GM18861 (cell line): ENCODE measurements around the gene RCAN1.

ENCODE experiments used
- ATAC-seq: cut with Tn5 transposase; IDR thresholded peaks from one replicate; pipeline ENCODE4 v1.9.1; 2021; ENCODE audit not compliant: unreplicated experiment

RCAN1 gene

DNA sequence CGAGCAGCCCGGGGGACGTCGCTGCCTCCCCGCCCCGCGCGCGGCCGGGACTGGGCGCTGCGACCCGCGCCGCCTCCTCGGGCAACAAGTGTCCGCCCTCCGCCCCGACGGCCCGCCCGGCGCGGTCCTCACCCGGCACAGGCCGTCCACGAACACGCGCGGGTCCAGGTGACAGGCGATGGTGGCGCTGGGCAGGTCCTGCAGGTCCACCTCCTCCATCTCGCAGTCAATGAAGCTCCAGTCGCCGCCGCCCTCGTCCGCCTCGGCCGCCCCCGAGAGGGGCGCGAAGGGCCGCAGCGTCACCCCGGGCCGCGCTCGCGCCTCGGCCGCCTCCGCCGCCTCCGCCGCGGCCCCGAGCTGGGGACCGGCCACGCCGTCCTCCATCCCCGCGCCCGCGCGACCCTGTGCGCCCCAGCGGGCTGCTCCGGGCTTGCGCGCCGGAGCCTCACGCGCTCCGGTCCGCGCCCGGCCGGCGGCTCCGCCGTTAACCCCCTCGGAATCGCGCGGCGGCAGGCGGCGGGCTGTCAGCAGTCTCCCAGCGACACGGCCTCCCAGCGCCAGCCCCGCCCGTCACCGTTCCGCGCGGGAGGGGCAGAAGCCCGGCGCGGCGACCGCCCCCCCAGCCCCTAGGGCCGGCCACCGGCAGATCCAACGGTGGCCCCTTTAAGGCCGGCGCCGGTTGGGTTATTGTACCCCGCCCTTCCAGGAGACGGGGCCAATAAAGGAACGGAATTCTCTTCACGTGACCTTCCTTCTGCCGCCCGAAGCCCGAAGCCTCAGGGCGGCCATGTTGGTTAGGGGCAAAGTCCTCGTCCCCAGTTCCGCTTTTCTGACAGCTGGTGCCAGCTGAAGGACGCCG lies at the start of gene RCAN1:
Gene RCAN1, minus strand, starts transcription at position 486 of the 859 bp plus-strand sequence. Its CDS starts 102 bp downstream, at position 384.
- ATAC-seq, result peak; percentile 95

DNA sequence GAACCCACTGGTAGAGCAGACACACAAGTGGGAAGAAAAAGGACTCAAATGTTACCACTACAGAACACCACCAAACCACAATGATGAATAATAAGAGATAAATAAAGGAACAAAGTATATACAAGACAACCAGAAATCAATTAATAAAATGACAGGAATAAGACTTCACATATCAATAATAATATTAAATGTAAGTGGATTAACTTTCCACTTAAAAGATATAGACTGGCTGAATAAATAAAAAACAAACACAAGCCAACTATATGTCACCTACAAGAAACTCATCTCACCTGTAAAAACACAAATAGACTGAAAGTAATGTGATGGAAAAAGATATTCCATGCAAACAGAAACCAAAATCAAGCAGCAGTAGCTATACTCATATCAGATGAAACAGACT lies 46.9 kb upstream of the RCAN1 start:
- no peak for ATAC-seq

DNA sequence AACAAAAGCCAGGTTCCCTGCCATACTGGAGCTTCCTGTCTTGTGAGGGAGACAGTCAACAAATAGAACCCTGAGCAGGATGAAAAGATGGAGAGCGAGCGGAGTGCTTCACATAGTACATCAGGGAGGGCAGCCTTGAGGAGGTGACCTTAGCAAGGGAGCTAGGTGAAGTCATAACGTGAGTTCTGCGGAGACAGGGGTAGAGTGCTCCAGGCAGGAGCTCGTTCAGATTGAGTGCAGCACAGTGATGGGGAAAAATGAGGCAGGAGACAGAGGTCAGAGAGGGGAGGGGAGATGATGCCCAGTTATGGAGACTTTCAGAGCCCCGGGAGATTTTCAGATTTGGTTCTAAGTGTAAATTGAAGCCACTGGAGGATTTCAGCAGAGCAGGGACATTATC lies 38.6 kb upstream of the RCAN1 start:
- no peak for ATAC-seq

DNA sequence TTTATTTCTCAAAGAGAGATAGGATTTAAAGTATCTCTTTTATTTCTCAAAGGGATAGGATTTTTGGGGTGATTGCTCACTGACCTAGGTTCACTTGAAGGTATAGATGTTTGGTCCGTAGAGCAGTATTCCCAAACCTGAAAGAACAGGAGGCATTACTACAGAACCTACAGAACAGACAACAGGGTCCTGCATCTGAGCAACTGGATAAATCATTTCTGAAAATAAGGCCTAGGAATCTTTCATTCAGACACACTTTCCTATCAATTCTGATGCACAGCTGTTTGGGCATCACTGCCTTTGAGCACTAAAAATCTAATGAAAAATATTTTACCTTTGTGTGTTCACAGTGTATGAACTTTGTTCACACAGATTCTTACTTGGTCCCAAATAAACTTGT lies 36.7 kb upstream of the RCAN1 start:
- no peak for ATAC-seq

DNA sequence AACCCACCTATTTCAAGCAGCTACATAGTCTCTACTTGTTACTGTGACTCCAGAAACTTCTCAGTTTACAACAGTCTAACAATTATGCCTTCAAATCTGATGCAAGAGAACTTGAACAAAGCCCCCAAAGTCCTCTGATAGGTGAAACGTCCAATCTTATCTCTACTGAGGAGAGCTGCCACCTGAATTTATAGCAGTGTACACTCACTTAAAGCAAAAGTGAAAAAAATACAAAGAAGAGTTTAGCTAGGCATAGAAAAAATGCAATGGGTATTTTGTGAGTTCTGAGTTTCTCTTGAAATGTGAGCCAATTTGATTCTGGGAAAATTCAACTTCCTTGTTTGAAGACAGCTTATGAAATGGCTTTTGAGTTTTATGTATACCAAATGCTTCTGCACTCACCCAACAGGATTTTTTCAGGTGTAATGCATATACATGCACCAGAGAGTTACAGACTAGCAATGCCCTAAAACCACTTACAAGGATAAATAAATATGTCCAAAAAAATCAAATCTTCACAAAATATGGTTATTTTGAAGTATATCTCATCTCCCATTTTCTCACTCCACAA lies 36.0 kb upstream of the RCAN1 start:
- no peak for ATAC-seq

DNA sequence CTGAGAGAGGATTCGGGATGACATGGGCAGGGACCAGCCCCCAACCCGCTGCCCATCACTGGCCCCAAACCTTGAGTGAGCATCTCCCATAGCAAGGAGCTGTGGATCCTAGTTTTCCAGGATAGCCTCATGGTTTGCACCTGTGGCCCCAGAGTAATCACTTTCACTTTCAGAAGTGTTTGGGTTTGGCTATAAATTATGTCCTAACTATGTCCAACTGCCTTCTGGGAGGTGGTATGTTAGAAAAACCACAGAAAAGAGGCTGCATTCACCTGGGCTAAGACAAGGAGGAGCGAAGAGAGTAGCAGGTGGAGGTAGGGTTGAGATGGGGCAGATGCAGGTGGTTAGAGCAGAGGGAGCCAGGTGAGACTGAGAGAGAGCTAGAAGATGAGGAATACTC lies 34.5 kb upstream of the RCAN1 start:
- no peak for ATAC-seq

DNA sequence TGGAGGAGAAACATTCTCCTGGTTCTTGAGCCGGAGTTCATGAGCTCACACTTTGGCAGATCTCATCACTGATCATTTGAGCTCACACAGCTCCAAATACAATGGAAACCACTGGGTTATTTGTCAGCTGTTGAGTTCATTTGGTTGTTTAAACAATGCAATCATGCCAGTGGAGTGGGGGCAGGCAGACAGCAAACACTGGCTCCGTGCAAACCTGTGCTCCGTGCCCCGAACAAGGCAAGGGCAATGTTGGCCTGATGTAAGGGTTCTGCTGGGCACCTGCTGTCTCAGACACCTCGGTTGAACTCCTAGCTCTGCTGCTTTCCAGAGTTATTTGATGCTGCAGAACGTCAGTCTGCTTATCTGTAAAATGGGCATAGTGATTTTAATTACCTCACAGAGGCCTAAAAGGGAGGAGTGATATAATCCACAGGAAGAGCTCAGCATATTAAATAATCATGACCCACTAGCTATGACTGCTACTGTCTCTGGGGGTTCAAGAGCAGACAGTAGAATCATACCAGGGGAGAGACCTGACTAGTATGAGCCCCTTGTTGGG lies 33.9 kb upstream of the RCAN1 start:
- ATAC-seq, result no peak

DNA sequence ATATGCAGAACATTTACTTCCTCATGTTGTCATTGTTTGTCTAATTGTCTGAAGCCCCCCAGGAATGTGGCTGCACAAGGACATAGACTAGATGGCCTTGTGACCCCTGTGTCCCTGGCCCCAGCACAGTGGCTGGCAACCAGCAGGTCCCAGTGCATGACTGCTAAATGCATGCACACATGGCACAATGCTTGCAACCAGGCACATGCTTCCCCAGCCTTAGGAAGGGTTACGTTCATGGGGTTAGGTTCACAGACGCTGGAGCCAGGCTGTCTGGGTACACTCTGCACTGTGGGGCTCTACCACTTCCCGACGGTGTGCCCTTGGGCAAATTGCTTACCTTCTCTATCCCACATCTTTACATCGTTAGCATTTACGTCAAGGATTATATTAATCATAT lies 32.6 kb upstream of the RCAN1 start:
- ATAC-seq, result no peak

DNA sequence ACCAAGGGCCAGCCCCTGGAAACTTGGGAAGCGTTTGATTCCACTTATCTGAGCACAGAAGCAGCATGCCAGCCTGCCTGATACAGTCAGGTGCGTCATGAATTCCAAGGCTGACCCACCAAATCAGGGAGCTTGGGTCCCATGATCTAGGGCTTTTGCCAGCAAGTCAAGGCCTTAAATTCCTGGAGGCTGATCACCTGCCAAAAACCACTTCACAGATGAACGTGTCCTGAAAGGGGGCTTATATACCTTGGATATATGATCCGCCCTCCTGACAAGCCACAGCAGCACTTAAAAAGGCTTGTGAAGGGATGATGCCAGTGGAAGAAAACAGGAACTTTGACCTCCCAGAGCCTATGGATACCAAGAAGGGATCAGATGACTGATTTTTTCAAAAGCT lies 29.9 kb upstream of the RCAN1 start:
- no peak for ATAC-seq

DNA sequence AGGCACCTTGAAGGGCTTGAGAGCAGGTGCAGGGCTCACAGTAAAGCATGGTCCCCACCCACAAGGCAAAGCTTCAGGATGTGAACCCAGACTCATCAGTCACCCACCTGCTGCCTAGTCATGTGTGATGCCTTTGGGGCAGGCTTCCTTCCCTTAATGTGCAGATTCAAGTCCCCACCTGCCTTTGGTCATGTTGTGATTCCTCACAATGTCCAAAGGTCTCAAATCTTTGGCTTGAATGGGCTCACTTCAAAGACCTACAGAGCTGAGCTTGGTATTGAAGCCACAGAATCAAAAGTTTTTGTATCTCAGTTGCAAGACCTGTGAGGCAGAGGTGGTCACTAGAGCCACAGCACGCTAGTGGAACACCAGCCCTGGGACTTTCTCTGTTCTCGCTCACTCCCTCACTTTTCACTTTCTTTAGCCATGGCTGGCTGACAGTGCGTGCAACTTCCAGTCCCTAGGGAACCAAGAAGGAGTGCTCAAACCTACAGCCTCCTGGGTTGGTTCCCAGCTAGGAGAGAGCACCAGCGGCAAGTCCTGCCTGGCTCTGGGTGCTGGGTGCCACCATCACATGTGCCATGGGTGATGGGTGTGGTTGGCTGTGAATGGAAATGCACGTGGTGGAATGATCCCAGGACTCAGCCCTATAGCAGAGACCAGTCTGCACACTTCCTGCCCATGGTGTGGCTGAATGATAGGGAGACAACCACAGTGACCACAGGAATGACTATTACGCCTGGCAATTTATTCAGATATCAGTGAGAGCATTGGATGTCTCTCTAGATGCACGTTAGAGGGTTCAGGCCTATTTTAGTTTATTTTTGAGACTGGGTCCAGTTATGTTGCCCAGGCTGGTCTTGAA lies 27.5 kb upstream of the RCAN1 start:
- ATAC-seq, result peak; percentile 45

DNA sequence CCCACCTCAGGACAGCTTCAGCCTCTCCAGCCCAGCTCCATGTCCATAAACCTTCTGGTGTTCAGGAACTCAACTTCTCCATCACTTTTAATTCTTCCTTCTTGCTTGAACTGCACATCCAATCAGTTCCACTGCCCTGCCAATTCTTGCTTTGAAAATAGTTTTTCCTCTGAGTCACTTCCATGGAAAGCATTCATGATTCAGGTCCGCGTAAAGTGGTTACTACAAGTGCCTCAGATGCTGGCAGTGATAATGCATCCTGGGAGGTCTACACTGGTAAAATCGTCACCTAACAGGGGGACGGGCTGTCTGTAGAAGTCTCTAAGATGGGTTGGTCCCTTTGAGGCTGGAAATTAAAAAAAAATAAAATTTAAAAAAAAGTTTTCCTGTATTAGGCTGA lies 25.9 kb upstream of the RCAN1 start:
- ATAC-seq, result no peak

DNA sequence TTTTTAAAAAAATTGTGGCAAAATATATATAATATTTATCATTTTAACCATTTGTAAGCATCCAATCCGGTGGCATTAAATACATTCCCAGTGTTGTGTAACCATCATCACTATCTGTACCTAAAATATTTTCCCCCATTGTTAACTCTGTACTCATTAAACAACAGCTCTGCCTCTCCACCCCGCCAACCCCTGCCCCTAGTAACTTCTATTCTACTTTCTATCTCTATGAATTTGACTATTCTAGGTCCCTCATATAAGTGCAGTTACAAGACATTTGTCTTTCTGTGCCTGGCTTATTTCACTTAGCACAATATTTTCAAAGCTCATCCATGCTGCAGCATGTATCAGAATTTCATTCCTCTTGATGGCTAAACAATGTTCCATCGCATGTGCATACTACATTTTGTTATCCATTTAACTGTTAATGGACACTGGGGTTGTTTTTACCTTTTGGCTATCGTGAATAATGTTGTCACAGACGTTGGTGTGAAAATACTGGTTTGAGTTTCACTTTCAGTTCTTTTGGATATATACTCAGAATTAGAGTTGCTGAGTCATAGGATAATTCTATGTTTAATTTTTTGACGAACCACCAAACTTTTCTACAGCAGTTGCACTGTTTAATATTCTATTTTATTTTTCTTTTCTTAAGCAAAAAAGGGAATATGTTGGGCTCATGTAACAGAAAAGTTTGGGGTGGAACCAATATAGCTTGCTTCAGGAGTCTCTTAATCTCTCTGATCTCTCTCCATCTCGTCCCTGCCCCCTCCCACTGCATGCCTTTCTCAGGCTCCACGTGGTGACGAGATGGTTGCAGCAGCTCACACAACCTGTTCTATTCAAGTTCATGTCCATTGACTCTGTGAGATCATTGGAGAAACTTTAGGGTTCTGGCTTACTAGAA lies 25.2 kb upstream of the RCAN1 start:
- no peak for ATAC-seq

DNA sequence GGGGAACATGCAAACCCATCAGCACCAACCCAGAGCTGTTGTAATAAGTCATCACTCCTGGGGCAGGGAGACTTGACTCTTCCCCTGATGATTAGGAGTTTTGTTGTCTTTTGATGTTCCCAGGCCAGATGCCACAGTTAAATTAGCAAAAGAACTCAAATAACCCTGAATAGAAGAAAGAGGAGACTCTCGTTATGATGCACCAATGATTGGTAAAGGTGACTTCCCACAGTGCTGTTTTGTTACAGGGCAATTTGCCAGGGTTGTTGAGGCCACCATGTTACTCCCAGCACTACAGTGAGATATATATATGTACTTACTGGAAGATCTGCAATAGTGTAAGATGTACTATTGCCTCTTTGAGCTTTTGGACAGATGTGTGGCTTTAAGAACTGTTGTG lies 24.3 kb upstream of the RCAN1 start:
- ATAC-seq, result no peak

DNA sequence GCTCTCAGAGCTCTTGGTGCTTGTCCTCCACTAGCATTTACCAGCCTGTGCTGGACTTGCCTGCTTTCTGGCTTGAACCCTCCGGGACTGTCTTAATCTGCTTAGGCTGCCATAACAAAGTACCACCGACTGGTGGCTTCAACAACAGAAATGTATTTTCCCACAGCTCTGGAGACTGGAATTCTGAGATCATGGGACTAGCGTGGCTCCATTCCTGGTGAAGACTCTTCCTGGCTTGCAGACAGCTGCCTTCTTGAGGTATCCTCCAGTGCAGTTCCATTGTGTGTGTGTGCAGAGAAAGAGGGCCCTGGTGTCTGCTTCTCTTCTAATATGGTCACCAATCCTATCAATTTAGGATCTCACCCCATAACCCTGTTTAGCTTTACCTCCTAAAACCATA lies 22.0 kb upstream of the RCAN1 start:
- ATAC-seq, result no peak

DNA sequence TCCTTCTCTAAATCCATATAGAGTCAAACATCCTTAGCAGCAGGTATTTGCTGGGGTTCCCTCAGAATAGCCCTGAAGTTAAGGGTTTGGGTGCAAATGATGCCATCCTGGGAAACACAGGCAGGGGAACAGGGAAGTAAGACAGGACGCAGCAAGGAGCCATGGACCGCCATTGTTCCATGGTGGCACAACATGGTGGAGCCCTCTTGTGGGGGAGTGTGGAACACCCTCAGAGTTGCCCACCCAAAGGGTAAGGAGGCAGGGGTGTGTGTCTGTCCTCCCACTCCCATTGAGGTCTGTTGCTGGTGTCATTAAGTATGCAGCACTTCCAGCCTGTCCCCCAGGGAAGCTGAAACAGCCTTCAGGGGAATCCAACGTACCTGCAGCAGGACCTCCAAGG lies 20.4 kb upstream of the RCAN1 start:
- no peak for ATAC-seq

DNA sequence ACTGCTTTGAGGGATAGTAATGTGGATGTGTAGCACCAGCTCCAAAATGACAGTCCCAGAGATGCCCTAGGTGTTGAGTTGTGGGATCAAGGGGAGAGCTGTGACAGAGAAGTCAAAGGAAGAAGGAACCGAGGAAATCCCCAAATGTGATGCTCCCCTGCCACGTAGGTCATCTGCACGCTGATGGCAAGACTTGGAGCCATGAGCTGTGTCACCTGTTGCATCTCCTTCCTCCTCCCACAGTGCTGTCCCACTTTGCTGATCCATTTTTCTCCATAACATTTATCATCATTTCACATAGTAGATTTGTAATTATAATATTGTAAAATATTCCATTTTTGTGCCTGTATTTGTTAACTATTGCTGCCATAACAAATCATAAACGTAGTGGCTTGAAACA lies 17.6 kb upstream of the RCAN1 start:
- no peak for ATAC-seq

DNA sequence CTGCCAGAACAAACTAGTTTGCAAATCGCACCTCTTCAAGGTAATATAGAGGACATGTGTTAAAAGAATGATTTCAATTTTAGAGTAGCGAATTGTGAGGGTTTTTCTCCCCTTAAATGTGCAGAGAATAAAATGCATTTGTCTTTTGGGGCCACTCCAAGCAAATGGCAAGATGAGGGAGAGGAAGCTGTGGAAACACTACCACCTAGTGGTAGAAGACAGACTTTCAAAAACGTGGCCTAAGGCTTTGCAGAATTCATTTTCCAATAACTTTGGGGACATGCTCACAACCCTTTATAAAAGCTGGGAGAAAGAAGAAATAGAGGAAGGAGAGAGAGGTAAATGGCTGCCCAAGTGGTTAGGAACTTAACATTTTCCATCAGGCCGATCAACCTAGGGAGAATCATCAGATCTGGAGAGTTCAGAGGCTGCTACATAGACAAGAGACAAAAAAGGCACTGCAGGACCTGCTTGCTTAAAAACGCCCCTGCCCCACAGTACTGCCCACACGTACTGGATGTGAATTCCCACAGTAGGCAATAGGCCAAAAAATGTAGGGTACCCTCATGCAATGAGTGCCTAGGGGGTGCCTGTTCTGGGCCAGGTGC lies 15.7 kb upstream of the RCAN1 start:
- no peak for ATAC-seq

DNA sequence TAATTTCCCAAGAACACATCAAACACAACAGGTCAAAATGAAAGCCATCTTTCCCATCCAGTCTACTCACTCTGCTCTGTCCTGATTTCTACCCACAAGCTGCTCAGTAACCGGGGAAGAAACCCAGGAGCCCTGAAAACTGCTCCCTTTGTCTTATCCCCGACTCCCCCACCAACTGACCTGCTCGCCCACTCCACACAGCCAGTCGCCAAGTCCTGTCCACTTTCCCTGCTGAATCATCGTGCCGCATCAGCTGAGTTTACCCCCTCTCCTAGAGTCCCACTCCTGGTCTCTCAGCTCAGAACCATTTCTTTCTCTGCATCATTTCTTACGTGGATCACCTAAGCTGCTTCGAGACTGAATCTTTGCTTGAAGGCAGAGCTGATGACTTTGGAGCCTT lies 11.2 kb upstream of the RCAN1 start:
- no peak for ATAC-seq

DNA sequence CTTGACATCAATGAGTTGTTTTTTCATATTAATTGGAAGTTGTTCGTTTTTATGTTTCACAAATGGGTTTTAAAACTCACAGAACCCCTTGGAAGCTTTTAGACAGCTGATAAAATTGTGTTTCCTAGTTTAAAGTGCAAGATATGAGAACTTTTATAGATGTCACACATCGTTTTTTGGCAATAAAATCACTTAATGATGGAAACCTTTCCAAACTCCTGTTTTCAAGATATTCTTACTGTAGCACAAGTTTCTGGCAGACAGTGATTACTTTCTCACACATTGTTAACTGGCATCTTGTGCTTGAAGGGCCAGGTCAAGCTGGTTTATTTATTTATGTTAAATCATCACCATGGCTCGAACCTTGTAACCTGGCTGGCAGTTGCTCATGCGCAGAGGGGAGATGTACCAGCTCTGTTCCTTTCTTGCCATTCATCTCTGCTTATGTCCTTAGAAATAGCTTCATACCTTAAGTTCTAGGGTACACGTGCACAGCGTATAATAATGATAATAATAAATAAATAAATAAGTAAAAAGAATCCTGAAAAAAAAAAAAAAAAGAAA lies 10.2 kb upstream of the RCAN1 start:
- ATAC-seq, result no peak

DNA sequence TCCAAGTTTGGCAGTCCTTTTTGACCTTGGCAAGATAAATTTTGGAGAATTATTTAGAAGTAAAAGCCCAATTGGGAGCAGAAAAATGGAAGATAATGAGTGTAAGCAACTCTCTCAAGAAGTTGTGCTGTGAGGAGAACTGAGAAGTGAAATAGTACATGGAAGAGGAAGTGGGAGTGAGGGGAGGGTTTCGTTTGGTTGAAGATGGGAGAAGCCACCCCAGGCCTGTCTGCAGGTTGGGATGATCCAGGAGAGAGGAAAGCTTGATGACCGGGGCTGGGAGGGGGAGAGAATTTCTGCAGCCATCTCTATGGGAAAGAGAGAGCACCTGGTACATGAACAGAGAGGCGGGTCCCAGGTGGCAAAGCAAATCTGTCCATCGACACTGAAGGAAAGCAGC lies 8.6 kb upstream of the RCAN1 start:
- no peak for ATAC-seq
